Measurements from ENCODE around the gene ARHGAP6. TPM values are rescaled to one million over a fixed set of nuclear protein-coding genes. Genes with fewer than 3 reads are reported as not detected.

The ARHGAP6 gene
- total RNA-seq, 3 donors from 2014 or later: 10.1 to 32.6 (median 14.7) TPM

- intact Hi-C loops (cut with DNase I; ENCODE audit: low total_unique reads): no loop called here
- Histone ChIP-seq H3K9me3 (no peaks in the 10 kb centered on the region), H3K27ac (no peak overlapping the region), H3K36me3 (no peaks in the 10 kb centered on the region), H3K4me1 (no peaks in the 10 kb centered on the region), H3K27me3 (peaks cover 0 to 17% of the 10 kb centered on the region in 2 donors), H3K4me3 (no peak overlapping the region)
- TF ChIP-seq POLR2A (IDR thresholded peaks at IDR 0.05) (no peak), CTCF (IDR thresholded peaks at IDR 0.05) (no peak), POLR2AphosphoS5 (IDR thresholded peaks at IDR 0.05) (no peak)
- no peak for DNase-seq (ENCODE audit: low spot score in 2 of 2)
Observed at GRCh38 chrX:11647138-11647537, 18.6 kb downstream of the ARHGAP6 start.

GRCh38 chrX:11641349-11642065 lies 24.2 kb downstream of the ARHGAP6 start:
- H3K4me1 ChIP-seq: no peaks in the 10 kb centered on the region
- no peaks in the 10 kb centered on the region for H3K9me3 ChIP-seq
- intact Hi-C loops (cut with DNase I; ENCODE audit: low total_unique reads): no loop called here
- no peak for TF ChIP-seq POLR2AphosphoS5 (IDR thresholded peaks at IDR 0.05)
- TF ChIP-seq CTCF (IDR thresholded peaks at IDR 0.05): no peak
- no peak for TF ChIP-seq POLR2A (IDR thresholded peaks at IDR 0.05)
- H3K27ac ChIP-seq: no peak overlapping the region
- H3K36me3 ChIP-seq: no peaks in the 10 kb centered on the region
- no peak for DNase-seq (ENCODE audit: low spot score in 2 of 2)
- H3K27me3 ChIP-seq: peaks cover 0 to 6% of the 10 kb centered on the region in 2 donors
- no peak overlapping the region for H3K4me3 ChIP-seq

GRCh38 chrX:11640089-11640488 lies 25.6 kb downstream of the ARHGAP6 start:
- intact Hi-C loops (cut with DNase I; ENCODE audit: low total_unique reads): no loop called here
- Histone ChIP-seq H3K4me3 (no peak overlapping the region), H3K36me3 (no peaks in the 10 kb centered on the region), H3K4me1 (no peaks in the 10 kb centered on the region), H3K27me3 (peaks cover 0 to 7% of the 10 kb centered on the region in 2 donors), H3K27ac (no peak overlapping the region), H3K9me3 (no peaks in the 10 kb centered on the region)
- TF ChIP-seq CTCF (IDR thresholded peaks at IDR 0.05) (no peak), POLR2A (IDR thresholded peaks at IDR 0.05) (no peak), POLR2AphosphoS5 (IDR thresholded peaks at IDR 0.05) (no peak)
- no peak for DNase-seq (ENCODE audit: low spot score in 2 of 2)

- no peaks in the 10 kb centered on the region for H3K36me3 ChIP-seq
- H3K27ac ChIP-seq: no peak overlapping the region
- TF ChIP-seq CTCF (IDR thresholded peaks at IDR 0.05) (no peak), POLR2AphosphoS5 (IDR thresholded peaks at IDR 0.05) (no peak), POLR2A (IDR thresholded peaks at IDR 0.05) (no peak)
- no peaks in the 10 kb centered on the region for H3K9me3 ChIP-seq
- DNase-seq (ENCODE audit: low spot score in 2 of 2): no peak
- H3K4me3 ChIP-seq: no peak overlapping the region
- intact Hi-C loops (cut with DNase I; ENCODE audit: low total_unique reads): no loop called here
- H3K27me3 ChIP-seq: peaks cover 0 to 19% of the 10 kb centered on the region in 2 donors
- no peaks in the 10 kb centered on the region for H3K4me1 ChIP-seq
Observed at GRCh38 chrX:11632732-11633131, 33.0 kb downstream of the ARHGAP6 start.

- intact Hi-C loops (cut with DNase I; ENCODE audit: low total_unique reads): no loop called here
- Histone ChIP-seq H3K4me1 (no peaks in the 10 kb centered on the region), H3K36me3 (no peaks in the 10 kb centered on the region), H3K27ac (no peak overlapping the region), H3K27me3 (peaks cover 0 to 12% of the 10 kb centered on the region in 2 donors), H3K9me3 (peaks cover 0 to 14% of the 10 kb centered on the region in 2 donors), H3K4me3 (no peak overlapping the region)
- no peak for TF ChIP-seq POLR2A (IDR thresholded peaks at IDR 0.05)
- TF ChIP-seq CTCF (IDR thresholded peaks at IDR 0.05): no peak
- no peak for TF ChIP-seq POLR2AphosphoS5 (IDR thresholded peaks at IDR 0.05)
- DNase-seq (ENCODE audit: low spot score in 2 of 2): peak in 1 of 2 donors; percentile 41
Observed at GRCh38 chrX:11629593-11630211, 36.0 kb downstream of the ARHGAP6 start.
